Activated gamma-delta T cell treated with Interleukin-2 at 50 U/mL for 16 hours (primary cell): ENCODE measurements around the gene TAF1B.
"Not testable (repeated sequence)": the region's sequence is repeated elsewhere in the genome, so short reads cannot be mapped to it uniquely, and the experiment has no call there.

Experiments
- DNase-seq: peaks from one replicate; pipeline ENCODE4 v3.0.0-alpha.2; 2020

TAF1B gene

GRCh38 chr2:9889812-9890261 is 46.6 kb downstream of the TAF1B start:
- no peak for DNase-seq

- DNase-seq = no peak
Observed at GRCh38 chr2:9892236-9892635, 49.0 kb downstream of the TAF1B start.

GRCh38 chr2:9895669-9896590 is 52.7 kb downstream of the TAF1B start:
- DNase-seq = no peak

GRCh38 chr2:9897331-9897737 is 54.1 kb downstream of the TAF1B start:
- no peak for DNase-seq

- no peak for DNase-seq
Observed at GRCh38 chr2:9897846-9898245, 54.6 kb downstream of the TAF1B start.

- DNase-seq = no peak
Observed at GRCh38 chr2:9905413-9905812, 62.1 kb downstream of the TAF1B start.

- no peak for DNase-seq
Observed at GRCh38 chr2:9907402-9907801, 64.1 kb downstream of the TAF1B start.

GRCh38 chr2:9908639-9909038 is 65.4 kb downstream of the TAF1B start:
- no peak for DNase-seq

GRCh38 chr2:9909106-9909505 is 65.8 kb downstream of the TAF1B start:
- no peak for DNase-seq

- no peak for DNase-seq
Observed at GRCh38 chr2:9910699-9911098, 67.4 kb downstream of the TAF1B start.

GRCh38 chr2:9912468-9912867 is 69.2 kb downstream of the TAF1B start:
- no peak for DNase-seq

- no peak for DNase-seq
Observed at GRCh38 chr2:9914384-9915065, 71.3 kb downstream of the TAF1B start.

- no peak for DNase-seq
Observed at GRCh38 chr2:9918275-9918674, 75.0 kb downstream of the TAF1B start.

- no peak for DNase-seq
Observed at GRCh38 chr2:9919512-9919911, 76.2 kb downstream of the TAF1B start.

- DNase-seq = not testable (repeated sequence)
Observed at GRCh38 chr2:9927020-9927419, 83.7 kb downstream of the TAF1B start.

- no peak for DNase-seq
Observed at GRCh38 chr2:9937258-9937657, 94.0 kb downstream of the TAF1B start.

GRCh38 chr2:9937968-9938367 is 94.7 kb downstream of the TAF1B start:
- DNase-seq = no peak

- no peak for DNase-seq
Observed at GRCh38 chr2:9939587-9940485, 96.6 kb downstream of the TAF1B start.

GRCh38 chr2:9941196-9941995 is 98.1 kb downstream of the TAF1B start:
- no peak for DNase-seq

GRCh38 chr2:9941996-9942390 is 98.7 kb downstream of the TAF1B start:
- DNase-seq = no peak

GRCh38 chr2:9944330-9944758 is 101.1 kb downstream of the TAF1B start:
- DNase-seq = no peak

- no peak for DNase-seq
Observed at GRCh38 chr2:9945596-9945995, 102.3 kb downstream of the TAF1B start.
